Measurements from ENCODE around the gene NUSAP1.
A peak's percentile ranks its signal among the peaks of the same experiment; 100 is the strongest.
"Not testable (repeated sequence)": the region's sequence is repeated elsewhere in the genome, so short reads cannot be mapped to it uniquely, and the experiment has no call there.

The NUSAP1 gene

GRCh38 chr15:41332194-41333025 is at the start of gene NUSAP1, which contains the start of gene OIP5:
Gene NUSAP1, plus strand, starts transcription at chr15:41332881. Its CDS starts 77 bp downstream, at chr15:41332958.
Gene OIP5, minus strand, starts transcription at chr15:41332591. Its CDS starts 30 bp downstream, at chr15:41332561.
- DNase-seq (ENCODE audit: low read depth, low spot score) = peak; percentile 100

- DNase-seq (ENCODE audit: low read depth, low spot score) = not testable (repeated sequence)
These were observed 49.6 kb upstream of the NUSAP1 start for GRCh38 chr15:41282980-41283652.

GRCh38 chr15:41283653-41284426 is 48.8 kb upstream of the NUSAP1 start:
- peak; percentile 99 for DNase-seq (ENCODE audit: low read depth, low spot score)

GRCh38 chr15:41284427-41285177 is 48.1 kb upstream of the NUSAP1 start:
- DNase-seq (ENCODE audit: low read depth, low spot score) = peak; percentile 16

GRCh38 chr15:41285285-41285684 is 47.4 kb upstream of the NUSAP1 start:
- DNase-seq (ENCODE audit: low read depth, low spot score) = no peak

GRCh38 chr15:41286665-41287333 is 45.9 kb upstream of the NUSAP1 start:
- no peak for DNase-seq (ENCODE audit: low read depth, low spot score)

GRCh38 chr15:41288464-41288863 is 44.2 kb upstream of the NUSAP1 start:
- no peak for DNase-seq (ENCODE audit: low read depth, low spot score)

- no peak for DNase-seq (ENCODE audit: low read depth, low spot score)
These were observed 42.7 kb upstream of the NUSAP1 start for GRCh38 chr15:41289953-41290352.

GRCh38 chr15:41291065-41291631 is 41.5 kb upstream of the NUSAP1 start:
- DNase-seq (ENCODE audit: low read depth, low spot score) = no peak

- DNase-seq (ENCODE audit: low read depth, low spot score) = no peak
These were observed 40.2 kb upstream of the NUSAP1 start for GRCh38 chr15:41292521-41292920.

- not testable (repeated sequence) for DNase-seq (ENCODE audit: low read depth, low spot score)
These were observed 31.5 kb upstream of the NUSAP1 start for GRCh38 chr15:41301139-41301538.

- no peak for DNase-seq (ENCODE audit: low read depth, low spot score)
These were observed 31.1 kb upstream of the NUSAP1 start for GRCh38 chr15:41301587-41301986.

- no peak for DNase-seq (ENCODE audit: low read depth, low spot score)
These were observed 28.4 kb upstream of the NUSAP1 start for GRCh38 chr15:41304149-41304770.

GRCh38 chr15:41307679-41308078 is 25.0 kb upstream of the NUSAP1 start:
- DNase-seq (ENCODE audit: low read depth, low spot score) = no peak

- DNase-seq (ENCODE audit: low read depth, low spot score) = no peak
These were observed 23.3 kb upstream of the NUSAP1 start for GRCh38 chr15:41309226-41309905.

- DNase-seq (ENCODE audit: low read depth, low spot score) = not testable (repeated sequence)
These were observed 11.8 kb upstream of the NUSAP1 start for GRCh38 chr15:41320805-41321330.

GRCh38 chr15:41323611-41324010 is 9.1 kb upstream of the NUSAP1 start:
- DNase-seq (ENCODE audit: low read depth, low spot score) = no peak

- no peak for DNase-seq (ENCODE audit: low read depth, low spot score)
These were observed 1.4 kb upstream of the NUSAP1 start for GRCh38 chr15:41331281-41331680.

- peak; percentile 83 for DNase-seq (ENCODE audit: low read depth, low spot score)
These were observed 868 bp upstream of the NUSAP1 start for GRCh38 chr15:41331833-41332193.
